Activated T-helper 9 cell treated with anti-CD3 and anti-CD28 coated beads, Interleukin-2, amount 50 U/mL, for 16 hours (primary cell): ENCODE results near the gene PTPRE.
A peak's percentile ranks its signal among the peaks of the same experiment; 100 is the strongest.

ENCODE experiments used
- DNase-seq: peaks from one replicate; pipeline ENCODE4 v3.0.0-alpha.2; 2020; ENCODE audit warnings: low read depth

The PTPRE gene

DNA sequence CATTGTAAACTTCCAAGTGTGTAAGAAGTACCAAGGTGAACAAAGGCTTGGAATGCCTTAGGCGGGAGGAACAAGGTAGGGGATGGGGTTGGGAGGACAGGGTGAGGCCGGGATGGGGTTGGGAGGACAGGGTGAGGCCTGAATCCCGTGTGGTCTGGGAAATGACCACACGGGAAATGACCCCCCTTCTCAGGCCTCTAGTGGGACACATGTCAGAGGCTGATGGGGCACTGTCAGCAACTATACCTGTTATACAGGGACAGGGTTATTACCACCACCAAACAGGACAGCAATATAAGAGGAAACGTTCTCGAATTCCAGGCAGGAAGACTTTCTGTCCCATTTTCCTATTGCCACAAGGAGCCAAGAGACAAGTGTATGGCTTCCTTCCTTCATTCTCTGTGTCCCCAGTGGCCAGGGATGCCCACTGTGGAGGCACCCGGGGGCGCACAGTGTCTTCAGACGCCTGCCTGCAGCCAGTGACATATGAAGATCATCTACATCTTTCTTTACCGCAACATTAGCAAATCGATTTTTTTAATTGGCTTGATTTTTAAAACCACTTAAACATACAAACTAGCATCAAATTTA, 218.0 kb downstream of the PTPRE start:
- no peak for DNase-seq

DNA sequence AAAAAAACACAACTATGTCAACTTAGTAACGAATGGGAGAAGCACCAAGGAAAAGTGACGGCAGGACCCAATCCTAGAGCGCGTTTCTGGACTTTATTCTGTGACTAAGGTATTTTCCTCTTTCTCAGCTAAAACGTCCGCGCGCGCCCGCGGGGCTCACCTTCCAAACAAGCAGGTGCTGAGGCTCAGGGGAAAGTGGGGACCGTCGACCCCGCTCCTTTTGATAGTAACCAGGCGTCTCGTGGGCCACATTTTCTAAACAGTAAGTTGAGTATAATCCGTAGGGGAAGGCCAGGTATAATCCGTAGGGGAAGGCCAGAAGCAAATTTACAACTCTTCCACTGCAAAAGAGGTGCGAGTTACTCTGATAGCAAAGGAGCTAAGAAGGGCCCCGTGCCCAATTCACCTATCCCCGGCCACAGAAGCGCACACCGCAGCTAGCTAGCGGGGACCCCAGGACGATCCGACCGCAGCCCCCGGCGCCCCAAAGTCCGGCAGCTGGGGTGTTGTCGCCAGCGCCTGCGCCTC, 218.6 kb downstream of the PTPRE start:
- DNase-seq, result no peak

GRCh38 chr10:128125944-128126764, 219.3 kb downstream of the PTPRE start, which contains the start of gene MKI67:
Gene MKI67 (minus strand): TSS chr10:128126423. CDS start chr10:128125667, 756 bp downstream.
- peak; percentile 84 for DNase-seq

GRCh38 chr10:128128582-128128981, 221.7 kb downstream of the PTPRE start:
- DNase-seq, result no peak

GRCh38 chr10:128130051-128130450, 223.1 kb downstream of the PTPRE start:
- DNase-seq, result no peak
